ENCODE results near the gene GPR3.

Gene GPR3

DNA sequence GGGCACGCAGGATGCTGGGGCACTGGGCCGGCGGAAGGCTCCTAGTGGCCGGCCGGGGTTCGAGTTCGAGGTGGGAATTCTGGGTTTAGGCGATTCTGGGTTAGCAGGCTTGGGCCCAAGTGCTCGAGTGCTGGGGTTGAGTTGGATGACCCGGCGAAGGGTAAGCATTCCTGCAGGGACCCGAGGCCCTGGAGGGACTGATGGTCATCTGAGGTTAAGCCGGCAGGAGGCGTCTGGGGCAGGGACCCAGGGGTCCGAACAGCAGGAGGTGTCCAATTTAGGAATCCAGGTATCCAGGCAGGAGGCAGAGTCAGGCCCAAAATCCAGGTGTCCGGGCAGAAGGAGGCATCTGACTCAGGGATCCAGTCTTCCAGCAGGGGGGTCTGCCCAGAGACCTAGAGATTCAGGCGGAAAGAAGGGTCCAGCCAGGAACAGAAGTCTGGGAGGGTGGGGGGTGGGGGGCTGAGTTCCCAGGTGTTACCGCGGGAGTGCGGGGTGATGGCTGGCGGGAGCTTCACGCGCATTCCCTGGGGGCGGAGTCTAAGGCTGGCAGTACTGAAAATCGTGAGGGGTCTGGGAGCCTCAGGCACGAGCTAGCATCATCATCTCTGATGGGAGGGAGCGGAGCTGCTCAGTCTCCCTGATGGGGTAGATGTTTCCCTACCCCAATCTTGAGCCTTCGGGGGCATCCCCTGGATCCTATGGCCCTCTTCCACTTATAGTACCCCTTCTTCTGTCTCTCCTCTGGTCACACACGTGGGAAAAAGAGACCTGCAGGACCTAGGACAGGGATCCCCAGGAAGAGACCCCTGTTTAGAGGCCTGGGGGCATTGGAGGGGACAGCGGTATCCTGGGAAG lies 585 bp downstream of the GPR3 start:
- Histone ChIP-seq H3K27ac (replicated peaks) (no peak overlapping the region), H3K27me3 (ENCODE audit: insufficient read depth, poor library complexity, severe bottlenecking) (no peaks in the 10 kb centered on the region), H3K4me3 (replicated peaks; ENCODE audit: insufficient read depth, low read length) (peak overlapping the region; percentile 74)
- TF ChIP-seq POLR2AphosphoS5 (IDR thresholded peaks at IDR 0.05; ENCODE audit: low read depth) = no peak
- no peak for TF ChIP-seq SPI1 (IDR thresholded peaks at IDR 0.05; ENCODE audit: borderline replicate concordance, low read depth)
- TF ChIP-seq, protein P1, sequence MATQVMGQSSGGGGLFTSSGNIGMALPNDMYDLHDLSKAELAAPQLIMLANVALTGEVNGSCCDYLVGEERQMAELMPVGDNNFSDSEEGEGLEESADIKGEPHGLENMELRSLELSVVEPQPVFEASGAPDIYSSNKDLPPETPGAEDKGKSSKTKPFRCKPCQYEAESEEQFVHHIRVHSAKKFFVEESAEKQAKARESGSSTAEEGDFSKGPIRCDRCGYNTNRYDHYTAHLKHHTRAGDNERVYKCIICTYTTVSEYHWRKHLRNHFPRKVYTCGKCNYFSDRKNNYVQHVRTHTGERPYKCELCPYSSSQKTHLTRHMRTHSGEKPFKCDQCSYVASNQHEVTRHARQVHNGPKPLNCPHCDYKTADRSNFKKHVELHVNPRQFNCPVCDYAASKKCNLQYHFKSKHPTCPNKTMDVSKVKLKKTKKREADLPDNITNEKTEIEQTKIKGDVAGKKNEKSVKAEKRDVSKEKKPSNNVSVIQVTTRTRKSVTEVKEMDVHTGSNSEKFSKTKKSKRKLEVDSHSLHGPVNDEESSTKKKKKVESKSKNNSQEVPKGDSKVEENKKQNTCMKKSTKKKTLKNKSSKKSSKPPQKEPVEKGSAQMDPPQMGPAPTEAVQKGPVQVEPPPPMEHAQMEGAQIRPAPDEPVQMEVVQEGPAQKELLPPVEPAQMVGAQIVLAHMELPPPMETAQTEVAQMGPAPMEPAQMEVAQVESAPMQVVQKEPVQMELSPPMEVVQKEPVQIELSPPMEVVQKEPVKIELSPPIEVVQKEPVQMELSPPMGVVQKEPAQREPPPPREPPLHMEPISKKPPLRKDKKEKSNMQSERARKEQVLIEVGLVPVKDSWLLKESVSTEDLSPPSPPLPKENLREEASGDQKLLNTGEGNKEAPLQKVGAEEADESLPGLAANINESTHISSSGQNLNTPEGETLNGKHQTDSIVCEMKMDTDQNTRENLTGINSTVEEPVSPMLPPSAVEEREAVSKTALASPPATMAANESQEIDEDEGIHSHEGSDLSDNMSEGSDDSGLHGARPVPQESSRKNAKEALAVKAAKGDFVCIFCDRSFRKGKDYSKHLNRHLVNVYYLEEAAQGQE (IDR thresholded peaks at IDR 0.05; ENCODE audit: insufficient replicate concordance, low read depth) = no peak
- no peak for TF ChIP-seq GABPA (IDR thresholded peaks at IDR 0.05; ENCODE audit: low read depth)
- TF ChIP-seq, protein P2, sequence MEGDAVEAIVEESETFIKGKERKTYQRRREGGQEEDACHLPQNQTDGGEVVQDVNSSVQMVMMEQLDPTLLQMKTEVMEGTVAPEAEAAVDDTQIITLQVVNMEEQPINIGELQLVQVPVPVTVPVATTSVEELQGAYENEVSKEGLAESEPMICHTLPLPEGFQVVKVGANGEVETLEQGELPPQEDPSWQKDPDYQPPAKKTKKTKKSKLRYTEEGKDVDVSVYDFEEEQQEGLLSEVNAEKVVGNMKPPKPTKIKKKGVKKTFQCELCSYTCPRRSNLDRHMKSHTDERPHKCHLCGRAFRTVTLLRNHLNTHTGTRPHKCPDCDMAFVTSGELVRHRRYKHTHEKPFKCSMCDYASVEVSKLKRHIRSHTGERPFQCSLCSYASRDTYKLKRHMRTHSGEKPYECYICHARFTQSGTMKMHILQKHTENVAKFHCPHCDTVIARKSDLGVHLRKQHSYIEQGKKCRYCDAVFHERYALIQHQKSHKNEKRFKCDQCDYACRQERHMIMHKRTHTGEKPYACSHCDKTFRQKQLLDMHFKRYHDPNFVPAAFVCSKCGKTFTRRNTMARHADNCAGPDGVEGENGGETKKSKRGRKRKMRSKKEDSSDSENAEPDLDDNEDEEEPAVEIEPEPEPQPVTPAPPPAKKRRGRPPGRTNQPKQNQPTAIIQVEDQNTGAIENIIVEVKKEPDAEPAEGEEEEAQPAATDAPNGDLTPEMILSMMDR (IDR thresholded peaks at IDR 0.05; ENCODE audit: insufficient read depth, low read length) = no peak
- no peak for DNase-seq (ENCODE audit: low read depth in 1 of 2, low spot score in 1 of 2)

DNA sequence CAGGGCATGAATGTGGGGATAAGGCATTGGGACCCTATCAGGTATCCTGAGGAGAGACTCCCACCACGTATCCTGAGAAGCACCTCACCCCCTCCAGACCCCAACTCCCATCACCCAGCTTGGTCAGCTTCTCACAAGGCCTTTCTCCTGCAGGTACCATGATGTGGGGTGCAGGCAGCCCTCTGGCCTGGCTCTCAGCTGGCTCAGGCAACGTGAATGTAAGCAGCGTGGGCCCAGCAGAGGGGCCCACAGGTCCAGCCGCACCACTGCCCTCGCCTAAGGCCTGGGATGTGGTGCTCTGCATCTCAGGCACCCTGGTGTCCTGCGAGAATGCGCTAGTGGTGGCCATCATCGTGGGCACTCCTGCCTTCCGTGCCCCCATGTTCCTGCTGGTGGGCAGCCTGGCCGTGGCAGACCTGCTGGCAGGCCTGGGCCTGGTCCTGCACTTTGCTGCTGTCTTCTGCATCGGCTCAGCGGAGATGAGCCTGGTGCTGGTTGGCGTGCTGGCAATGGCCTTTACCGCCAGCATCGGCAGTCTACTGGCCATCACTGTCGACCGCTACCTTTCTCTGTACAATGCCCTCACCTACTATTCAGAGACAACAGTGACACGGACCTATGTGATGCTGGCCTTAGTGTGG lies 1.3 kb downstream of the GPR3 start:
- Histone ChIP-seq H3K27me3 (ENCODE audit: insufficient read depth, poor library complexity, severe bottlenecking) (no peaks in the 10 kb centered on the region), H3K27ac (replicated peaks) (no peak overlapping the region), H3K4me3 (replicated peaks; ENCODE audit: insufficient read depth, low read length) (no peak overlapping the region)
- no peak for DNase-seq (ENCODE audit: low read depth in 1 of 2, low spot score in 1 of 2)
- TF ChIP-seq POLR2AphosphoS5 (IDR thresholded peaks at IDR 0.05; ENCODE audit: low read depth) (no peak), GABPA (IDR thresholded peaks at IDR 0.05; ENCODE audit: low read depth) (no peak), SPI1 (IDR thresholded peaks at IDR 0.05; ENCODE audit: borderline replicate concordance, low read depth) (no peak)
- TF ChIP-seq, protein P1 (IDR thresholded peaks at IDR 0.05; ENCODE audit: insufficient replicate concordance, low read depth) = no peak
- TF ChIP-seq, protein P2 (IDR thresholded peaks at IDR 0.05; ENCODE audit: insufficient read depth, low read length) = no peak

DNA sequence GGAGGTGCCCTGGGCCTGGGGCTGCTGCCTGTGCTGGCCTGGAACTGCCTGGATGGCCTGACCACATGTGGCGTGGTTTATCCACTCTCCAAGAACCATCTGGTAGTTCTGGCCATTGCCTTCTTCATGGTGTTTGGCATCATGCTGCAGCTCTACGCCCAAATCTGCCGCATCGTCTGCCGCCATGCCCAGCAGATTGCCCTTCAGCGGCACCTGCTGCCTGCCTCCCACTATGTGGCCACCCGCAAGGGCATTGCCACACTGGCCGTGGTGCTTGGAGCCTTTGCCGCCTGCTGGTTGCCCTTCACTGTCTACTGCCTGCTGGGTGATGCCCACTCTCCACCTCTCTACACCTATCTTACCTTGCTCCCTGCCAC lies 1.8 kb downstream of the GPR3 start:
- TF ChIP-seq, protein P2 (IDR thresholded peaks at IDR 0.05; ENCODE audit: insufficient read depth, low read length) = no peak
- TF ChIP-seq POLR2AphosphoS5 (IDR thresholded peaks at IDR 0.05; ENCODE audit: low read depth) (no peak), GABPA (IDR thresholded peaks at IDR 0.05; ENCODE audit: low read depth) (no peak), SPI1 (IDR thresholded peaks at IDR 0.05; ENCODE audit: borderline replicate concordance, low read depth) (no peak)
- TF ChIP-seq, protein P1 (IDR thresholded peaks at IDR 0.05; ENCODE audit: insufficient replicate concordance, low read depth) = no peak
- DNase-seq (ENCODE audit: low read depth in 1 of 2, low spot score in 1 of 2) = no peak
- H3K27ac ChIP-seq (replicated peaks) = no peak overlapping the region
- no peak overlapping the region for H3K4me3 ChIP-seq (replicated peaks; ENCODE audit: insufficient read depth, low read length)
- H3K27me3 ChIP-seq (ENCODE audit: insufficient read depth, poor library complexity, severe bottlenecking) = no peaks in the 10 kb centered on the region
